Measurements from ENCODE around the gene TNFAIP6. TPM values are rescaled to one million over a fixed set of nuclear protein-coding genes. Genes with fewer than 3 reads are reported as not detected.

Gene TNFAIP6
- total RNA-seq, 1 donor from 2014 or later, result 4.2 TPM

GRCh38 chr2:151380580-151381235 lies 23.3 kb downstream of the TNFAIP6 start:
- H3K27ac Mint-ChIP-seq (ENCODE audit: unreplicated experiment), result no peak overlapping the region
- H3K36me3 Mint-ChIP-seq (ENCODE audit: low read depth), result no peaks in the 10 kb centered on the region
- TF ChIP-seq, protein P1, sequence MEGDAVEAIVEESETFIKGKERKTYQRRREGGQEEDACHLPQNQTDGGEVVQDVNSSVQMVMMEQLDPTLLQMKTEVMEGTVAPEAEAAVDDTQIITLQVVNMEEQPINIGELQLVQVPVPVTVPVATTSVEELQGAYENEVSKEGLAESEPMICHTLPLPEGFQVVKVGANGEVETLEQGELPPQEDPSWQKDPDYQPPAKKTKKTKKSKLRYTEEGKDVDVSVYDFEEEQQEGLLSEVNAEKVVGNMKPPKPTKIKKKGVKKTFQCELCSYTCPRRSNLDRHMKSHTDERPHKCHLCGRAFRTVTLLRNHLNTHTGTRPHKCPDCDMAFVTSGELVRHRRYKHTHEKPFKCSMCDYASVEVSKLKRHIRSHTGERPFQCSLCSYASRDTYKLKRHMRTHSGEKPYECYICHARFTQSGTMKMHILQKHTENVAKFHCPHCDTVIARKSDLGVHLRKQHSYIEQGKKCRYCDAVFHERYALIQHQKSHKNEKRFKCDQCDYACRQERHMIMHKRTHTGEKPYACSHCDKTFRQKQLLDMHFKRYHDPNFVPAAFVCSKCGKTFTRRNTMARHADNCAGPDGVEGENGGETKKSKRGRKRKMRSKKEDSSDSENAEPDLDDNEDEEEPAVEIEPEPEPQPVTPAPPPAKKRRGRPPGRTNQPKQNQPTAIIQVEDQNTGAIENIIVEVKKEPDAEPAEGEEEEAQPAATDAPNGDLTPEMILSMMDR (IDR thresholded peaks at IDR 0.05), result no peak
- H3K4me3 Mint-ChIP-seq (ENCODE audit: unreplicated experiment), result no peak overlapping the region
- H3K4me1 Mint-ChIP-seq (ENCODE audit: low read depth), result peaks cover 9% of the 10 kb centered on the region
- DNase-seq (ENCODE audit: low spot score), result no peak
- no peaks in the 10 kb centered on the region for H3K27me3 Mint-ChIP-seq (ENCODE audit: low read depth)
- H3K9me3 Mint-ChIP-seq (ENCODE audit: low read depth), result no peaks in the 10 kb centered on the region

- H3K4me3 Mint-ChIP-seq (ENCODE audit: unreplicated experiment), result no peak overlapping the region
- peaks cover 9% of the 10 kb centered on the region for H3K4me1 Mint-ChIP-seq (ENCODE audit: low read depth)
- TF ChIP-seq, protein P1 (IDR thresholded peaks at IDR 0.05), result no peak
- H3K27me3 Mint-ChIP-seq (ENCODE audit: low read depth), result no peaks in the 10 kb centered on the region
- no peak for DNase-seq (ENCODE audit: low spot score)
- H3K9me3 Mint-ChIP-seq (ENCODE audit: low read depth), result no peaks in the 10 kb centered on the region
- peak overlapping the region; percentile 78 for H3K27ac Mint-ChIP-seq (ENCODE audit: unreplicated experiment)
- H3K36me3 Mint-ChIP-seq (ENCODE audit: low read depth), result no peaks in the 10 kb centered on the region
Measured at GRCh38 chr2:151381266-151381665, 23.9 kb downstream of the TNFAIP6 start.

DNA sequence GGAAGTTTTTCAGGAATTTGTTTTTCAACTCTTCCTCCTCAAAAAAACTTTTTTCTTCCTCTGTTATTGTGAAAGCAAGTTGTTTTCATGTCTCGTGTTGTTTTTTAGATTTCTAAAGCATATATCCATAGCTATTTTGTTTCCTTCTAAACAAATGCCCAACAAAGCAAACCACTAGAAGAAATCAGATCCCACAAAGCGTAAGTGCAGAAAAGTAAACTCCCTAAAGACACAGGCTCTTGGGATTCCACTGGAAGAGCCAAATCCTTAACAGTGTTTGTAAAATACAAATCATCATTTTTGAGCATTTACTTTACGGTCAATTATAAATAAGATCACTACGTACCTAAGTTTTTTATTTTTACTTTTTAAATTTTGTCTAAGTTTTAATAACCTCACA lies 30.6 kb downstream of the TNFAIP6 start:
- no peak for DNase-seq (ENCODE audit: low spot score)
- peaks cover 4% of the 10 kb centered on the region for H3K9me3 Mint-ChIP-seq (ENCODE audit: low read depth)
- H3K27ac Mint-ChIP-seq (ENCODE audit: unreplicated experiment), result no peak overlapping the region
- TF ChIP-seq, protein P1 (IDR thresholded peaks at IDR 0.05), result no peak
- no peak overlapping the region for H3K4me3 Mint-ChIP-seq (ENCODE audit: unreplicated experiment)
- H3K36me3 Mint-ChIP-seq (ENCODE audit: low read depth), result no peaks in the 10 kb centered on the region
- H3K4me1 Mint-ChIP-seq (ENCODE audit: low read depth), result no peaks in the 10 kb centered on the region
- H3K27me3 Mint-ChIP-seq (ENCODE audit: low read depth), result no peaks in the 10 kb centered on the region

- Mint-ChIP-seq H3K9me3 (ENCODE audit: low read depth) (peaks cover 4% of the 10 kb centered on the region), H3K27me3 (ENCODE audit: low read depth) (no peaks in the 10 kb centered on the region), H3K4me3 (ENCODE audit: unreplicated experiment) (no peak overlapping the region), H3K36me3 (ENCODE audit: low read depth) (no peaks in the 10 kb centered on the region), H3K27ac (ENCODE audit: unreplicated experiment) (no peak overlapping the region), H3K4me1 (ENCODE audit: low read depth) (no peaks in the 10 kb centered on the region)
- TF ChIP-seq, protein P1 (IDR thresholded peaks at IDR 0.05), result no peak
- DNase-seq (ENCODE audit: low spot score), result no peak
Measured at GRCh38 chr2:151391436-151391835, 34.0 kb downstream of the TNFAIP6 start.

DNA sequence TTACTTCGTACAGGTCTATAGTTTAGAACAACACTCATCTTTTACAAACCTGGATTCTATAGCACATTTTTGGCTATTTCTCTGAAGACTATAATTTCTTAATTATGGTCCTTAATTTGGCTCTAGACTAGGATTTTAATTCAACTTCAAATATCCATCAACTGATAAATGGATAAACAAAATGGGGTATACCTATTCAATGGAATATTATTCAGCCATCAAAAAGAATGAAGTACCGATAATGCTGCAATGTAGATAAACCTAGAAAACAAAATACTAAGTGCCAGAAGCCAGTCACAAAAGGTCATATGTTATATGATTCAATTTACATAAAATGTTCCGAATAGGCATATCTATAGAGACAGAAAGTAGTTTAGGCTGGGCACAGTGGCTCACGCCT lies 37.1 kb downstream of the TNFAIP6 start:
- no peaks in the 10 kb centered on the region for H3K4me1 Mint-ChIP-seq (ENCODE audit: low read depth)
- H3K4me3 Mint-ChIP-seq (ENCODE audit: unreplicated experiment), result no peak overlapping the region
- DNase-seq (ENCODE audit: low spot score), result no peak
- no peak overlapping the region for H3K27ac Mint-ChIP-seq (ENCODE audit: unreplicated experiment)
- no peaks in the 10 kb centered on the region for H3K27me3 Mint-ChIP-seq (ENCODE audit: low read depth)
- H3K36me3 Mint-ChIP-seq (ENCODE audit: low read depth), result no peaks in the 10 kb centered on the region
- TF ChIP-seq, protein P1 (IDR thresholded peaks at IDR 0.05), result no peak
- H3K9me3 Mint-ChIP-seq (ENCODE audit: low read depth), result peaks cover 4% of the 10 kb centered on the region

Data from chondrocyte (in vitro differentiated cells).